KBM-7 (cell line): Measurements from ENCODE around the gene STK35.

Experiments
- DNase-seq: peaks from one replicate; pipeline ENCODE4 v3.0.0-alpha.2; 2015
- in situ Hi-C: fragments of 300-500 bp; cut with MboI; formaldehyde crosslinking; loops from 2 replicates; pipeline ENCODE4 v1.14.3; 2020; ENCODE audit warnings: low sequenced_read_pairs, low pct_unique_long_range_greater_than_20kb, mixed read lengths

Gene STK35

DNA sequence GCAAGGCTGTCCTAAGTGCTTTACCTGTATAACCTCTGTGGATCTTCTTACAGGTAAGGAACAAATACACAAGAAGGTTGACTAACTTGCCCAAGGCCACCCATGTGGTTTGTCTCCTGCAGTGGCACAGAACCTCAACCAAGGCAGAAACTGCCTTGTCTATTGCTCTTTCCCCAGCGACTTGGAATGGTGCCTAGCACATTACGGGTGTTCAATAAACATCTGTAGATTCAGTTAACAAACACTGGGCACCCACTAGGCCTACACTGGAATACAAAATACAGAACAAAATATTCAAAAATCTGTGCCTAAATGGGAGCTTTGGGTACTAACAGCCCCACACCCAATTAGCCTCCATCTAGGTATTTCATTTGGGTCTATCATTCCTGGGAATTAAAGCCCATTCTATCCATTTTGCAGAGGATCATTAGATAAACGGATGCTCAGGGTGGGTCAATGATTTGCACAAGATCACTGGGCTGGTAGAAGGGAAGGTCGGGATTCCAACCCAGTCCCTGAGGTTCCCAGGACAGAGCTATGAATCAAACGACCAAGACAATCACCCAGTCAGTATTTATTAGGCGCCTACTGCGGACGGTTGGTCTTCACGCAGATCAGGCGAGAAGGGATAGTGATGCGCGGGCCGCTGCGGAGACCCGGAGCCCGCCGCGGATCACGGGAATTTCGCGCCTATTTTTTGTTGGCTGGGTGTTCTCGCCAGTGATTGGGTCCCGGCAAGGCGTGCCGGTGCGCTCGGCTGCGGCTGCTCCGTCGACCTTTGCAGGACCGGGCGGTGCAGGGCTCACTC, at the start of gene STK35:
Gene STK35, plus strand, starts transcription at position 771 of the 808 bp plus-strand sequence. CDS start 55 bp downstream, outside the sequence.
- in situ Hi-C loops, result no loop called here
- DNase-seq, result peak; percentile 80

GRCh38 chr20:2051946-2052345, 49.7 kb upstream of the STK35 start:
- in situ Hi-C loops, result no loop called here
- DNase-seq, result no peak

DNA sequence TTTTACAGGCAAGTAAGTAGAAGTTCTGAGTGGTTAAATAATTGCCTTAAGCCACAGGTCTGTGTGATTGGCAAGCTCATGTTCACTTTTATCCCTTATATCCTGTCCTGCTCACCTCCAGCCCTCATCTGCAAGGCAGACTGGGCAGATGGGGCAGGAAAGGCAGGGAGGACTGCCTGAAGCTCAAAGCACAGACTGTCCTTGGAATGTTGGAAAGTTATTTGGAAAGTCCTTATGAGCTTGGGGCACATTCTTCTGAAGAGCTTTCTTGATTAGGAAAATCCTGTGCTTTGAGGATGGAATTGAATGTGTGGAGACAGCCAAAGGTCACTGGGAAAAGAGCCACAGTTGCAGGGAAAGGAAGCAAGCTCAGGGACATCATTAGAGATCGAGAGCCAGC, 48.9 kb upstream of the STK35 start:
- no peak for DNase-seq
- in situ Hi-C loops, result no loop called here

DNA sequence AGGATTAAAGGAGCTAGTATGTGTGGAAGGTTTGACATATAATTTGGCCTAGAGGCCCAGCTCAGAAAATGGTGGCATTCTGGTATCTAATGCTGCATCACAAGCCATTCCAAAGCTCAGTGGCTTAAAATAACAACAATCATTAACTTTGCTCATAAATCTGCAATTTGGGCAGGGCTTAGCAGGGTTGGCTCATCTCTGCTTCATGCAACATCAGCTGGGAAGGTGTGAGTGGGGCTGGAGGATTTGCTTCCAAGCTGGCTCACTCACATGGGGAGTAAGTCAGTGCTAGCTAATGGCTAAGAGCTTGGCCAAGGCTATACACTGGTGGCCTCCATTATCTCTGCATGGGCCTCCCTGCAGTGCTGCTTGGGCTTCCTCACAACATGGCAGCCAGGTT, 48.0 kb upstream of the STK35 start:
- in situ Hi-C loops, result no loop called here
- no peak for DNase-seq

- in situ Hi-C loops, result no loop called here
Measured at GRCh38 chr20:2054911-2055310, 46.7 kb upstream of the STK35 start.

GRCh38 chr20:2059411-2059810, 42.2 kb upstream of the STK35 start:
- no peak for DNase-seq
- in situ Hi-C loops, result no loop called here

More at GRCh38 chr20:2054911-2055310, 46.7 kb upstream of the STK35 start:
- DNase-seq, result no peak

- in situ Hi-C loops, result no loop called here
- DNase-seq, result no peak
Measured at GRCh38 chr20:2065099-2065498, 36.5 kb upstream of the STK35 start.

DNA sequence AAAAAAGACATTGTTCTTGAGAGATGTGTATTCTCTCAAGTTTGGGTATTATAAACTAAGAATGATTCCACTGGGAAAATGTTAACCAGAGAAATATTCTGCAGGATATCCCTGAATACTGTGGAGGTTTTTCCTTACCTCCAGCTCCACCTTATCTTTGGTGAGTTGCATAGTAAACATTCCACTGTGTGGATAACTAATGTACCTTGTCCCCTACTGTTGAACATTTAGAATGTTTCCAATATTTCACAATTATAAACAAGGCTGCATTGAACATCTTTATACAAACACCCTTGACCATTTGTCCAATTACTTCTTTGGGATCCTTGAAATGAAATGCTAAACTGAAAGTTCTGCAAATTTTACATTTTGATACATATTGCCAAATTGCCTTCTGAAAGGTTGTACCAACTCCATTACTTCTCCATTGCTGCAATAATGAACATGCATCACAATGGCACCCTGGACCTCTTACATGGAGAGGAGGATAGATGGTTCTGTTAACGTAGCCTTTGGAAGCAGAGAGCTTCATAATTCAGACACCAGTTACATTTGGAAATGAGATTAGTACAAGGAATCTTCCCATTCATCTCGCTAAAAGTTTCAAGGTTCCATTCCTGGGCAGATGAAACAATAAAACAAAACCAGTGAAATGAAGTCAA, 35.0 kb upstream of the STK35 start:
- in situ Hi-C loops, result no loop called here
- DNase-seq, result no peak

DNA sequence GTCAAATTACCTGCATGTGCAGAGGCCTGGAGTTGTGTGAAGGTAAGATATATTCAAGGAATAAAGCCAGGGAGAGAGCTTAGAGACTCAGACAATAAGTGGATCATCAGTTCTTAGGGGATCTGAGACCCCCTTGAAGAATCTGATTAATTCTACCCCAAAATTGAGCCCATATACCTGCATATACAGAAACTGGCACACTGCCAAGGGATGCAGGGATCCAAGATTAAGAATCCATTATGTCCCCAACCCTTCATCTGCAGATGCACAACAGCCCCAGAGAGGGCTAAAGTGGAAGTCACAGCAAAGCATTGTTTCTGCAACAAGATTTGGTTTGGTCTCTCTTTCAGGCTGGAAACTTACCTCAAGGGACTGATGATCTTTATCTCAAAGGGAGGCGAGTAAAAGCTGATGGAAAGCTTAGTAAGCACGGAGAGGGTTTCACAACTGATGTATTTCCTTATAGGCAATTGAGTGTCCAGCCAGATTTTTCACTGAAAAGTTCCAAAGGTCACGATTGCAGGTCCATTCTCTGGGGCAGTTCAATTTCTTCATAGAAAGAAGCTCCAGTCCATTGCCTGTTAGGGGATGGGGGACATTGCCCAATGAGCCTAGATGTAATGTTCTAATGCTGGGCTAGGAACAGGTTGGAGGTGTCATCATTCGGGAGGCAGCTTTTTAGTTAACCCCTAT, 20.9 kb upstream of the STK35 start:
- no peak for DNase-seq
- in situ Hi-C loops, result no loop called here

- in situ Hi-C loops, result no loop called here
- no peak for DNase-seq
Measured at GRCh38 chr20:2084703-2085102, 16.9 kb upstream of the STK35 start.

- in situ Hi-C loops, result no loop called here
- DNase-seq, result no peak
Measured at GRCh38 chr20:2086177-2086979, 15.2 kb upstream of the STK35 start.

DNA sequence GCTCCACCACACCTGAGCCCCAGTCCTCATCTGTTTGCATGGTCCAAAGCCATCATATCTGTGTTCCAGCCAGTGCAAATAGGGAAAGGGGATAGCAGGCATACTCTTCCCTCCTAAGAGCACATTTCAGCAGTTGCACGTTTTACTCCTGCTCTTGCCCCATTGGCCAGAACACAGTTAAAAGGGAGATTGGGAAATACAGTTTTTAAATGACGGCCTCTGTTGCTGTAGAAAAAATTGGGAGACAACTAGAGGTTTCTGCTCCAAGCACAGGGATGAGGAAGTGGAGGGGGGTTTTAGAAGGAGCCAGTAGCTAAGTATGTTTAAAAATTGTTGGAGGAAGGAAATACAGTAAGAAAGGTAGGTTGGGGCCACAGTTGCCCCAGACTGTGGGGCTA, 14.6 kb upstream of the STK35 start:
- in situ Hi-C loops, result no loop called here
- no peak for DNase-seq

DNA sequence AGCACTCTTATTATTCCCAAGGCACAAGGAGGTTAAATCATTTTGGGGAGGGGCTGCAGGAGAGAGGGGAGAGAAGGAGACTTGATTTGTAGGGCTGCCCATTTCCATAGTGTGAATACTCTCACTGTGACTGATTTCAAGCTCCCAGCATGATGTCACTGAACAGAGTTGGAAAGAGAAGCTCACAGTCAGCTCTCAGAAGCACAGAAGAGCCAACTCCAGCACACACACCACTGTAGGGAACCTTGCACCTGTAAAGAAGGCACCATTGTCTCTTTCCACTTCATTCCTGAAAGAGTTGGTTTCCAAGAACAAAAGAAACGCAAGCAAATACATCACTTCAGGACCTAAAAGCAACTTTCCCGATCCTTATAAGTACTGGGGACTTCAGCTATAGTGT, 12.7 kb upstream of the STK35 start:
- DNase-seq, result no peak
- in situ Hi-C loops, result no loop called here

DNA sequence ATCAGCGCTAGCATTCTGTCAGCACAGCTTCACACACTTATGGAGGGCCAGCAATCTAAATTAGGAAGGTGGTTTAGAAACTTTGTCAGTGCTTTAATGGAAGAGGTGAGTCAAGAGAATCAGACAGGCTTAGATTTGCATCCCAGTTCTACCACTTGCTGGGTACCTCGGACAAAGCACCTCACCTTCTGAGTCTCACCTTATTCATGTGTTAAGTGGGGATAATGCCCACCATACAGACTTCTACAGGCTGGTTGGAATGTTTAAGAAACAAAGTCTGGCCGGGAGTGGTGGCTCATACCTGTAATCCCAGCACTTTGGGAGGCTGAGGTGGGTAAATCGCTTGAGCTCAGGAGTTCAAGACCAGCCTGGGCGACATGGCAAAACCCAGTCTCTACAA, 12.2 kb upstream of the STK35 start:
- in situ Hi-C loops, result no loop called here
- DNase-seq, result no peak

GRCh38 chr20:2093159-2093781, 8.4 kb upstream of the STK35 start:
- in situ Hi-C loops, result no loop called here
- DNase-seq, result peak; percentile 9

GRCh38 chr20:2093883-2094282, 7.7 kb upstream of the STK35 start:
- in situ Hi-C loops, result no loop called here
- DNase-seq, result no peak

DNA sequence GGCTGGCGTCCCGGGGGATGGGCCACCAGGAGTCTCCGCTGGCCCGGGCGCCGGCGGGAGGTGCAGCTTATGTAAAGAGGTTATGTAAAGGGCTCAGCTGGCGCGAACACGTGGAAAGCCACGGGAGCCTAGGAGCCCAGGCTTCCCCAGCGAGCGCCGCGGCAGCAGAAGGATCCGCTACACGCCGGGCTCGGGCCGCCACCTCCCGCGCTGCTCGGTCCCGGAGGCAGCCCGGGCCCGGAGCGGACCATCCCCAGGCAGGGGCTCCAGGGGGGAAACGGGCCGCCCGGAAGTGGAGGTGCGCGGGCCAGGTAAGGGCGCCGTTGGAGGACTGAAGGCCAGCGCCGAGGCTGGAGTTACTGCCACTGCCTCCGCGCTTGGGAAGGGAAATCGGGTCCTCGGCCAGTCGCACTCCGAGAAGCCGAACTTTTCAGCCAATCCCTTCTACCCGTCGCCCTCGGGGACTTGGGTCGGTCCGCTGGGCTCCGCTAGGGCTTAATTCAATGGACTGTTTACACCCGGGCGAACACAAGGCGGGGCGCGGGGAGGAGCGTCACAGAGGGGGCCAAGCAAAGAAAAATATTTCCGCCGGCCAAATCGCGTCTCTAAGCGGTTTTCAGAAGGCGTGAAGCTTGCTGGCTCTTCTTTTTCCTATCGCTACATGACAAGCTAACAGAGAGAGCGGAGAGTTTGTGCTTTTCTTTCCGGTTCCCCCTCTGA, 398 bp downstream of the STK35 start:
- in situ Hi-C loops, result no loop called here
- DNase-seq, result peak; percentile 94
